HCEC 1CT (cell line): ENCODE data around the gene TTLL11.

Experiments used
- DNase-seq: peaks from one replicate; pipeline ENCODE4 v3.0.0-alpha.2; 2017

Gene TTLL11

GRCh38 chr9:121892706-121893105, 200.4 kb downstream of the TTLL11 start:
- DNase-seq: no peak

- DNase-seq: no peak
These were observed 202.4 kb downstream of the TTLL11 start for GRCh38 chr9:121890746-121891145.

- DNase-seq: peak; percentile 60
These were observed 203.0 kb downstream of the TTLL11 start for GRCh38 chr9:121889990-121890563.

- peak; percentile 73 for DNase-seq
These were observed 204.7 kb downstream of the TTLL11 start for GRCh38 chr9:121888438-121888775.

- no peak for DNase-seq
These were observed 205.3 kb downstream of the TTLL11 start for GRCh38 chr9:121887553-121888437.

GRCh38 chr9:121886759-121887485, 206.2 kb downstream of the TTLL11 start:
- no peak for DNase-seq

- no peak for DNase-seq
These were observed 207.7 kb downstream of the TTLL11 start for GRCh38 chr9:121885345-121885901.

- DNase-seq: no peak
These were observed 209.0 kb downstream of the TTLL11 start for GRCh38 chr9:121884057-121884541.

- no peak for DNase-seq
These were observed 209.6 kb downstream of the TTLL11 start for GRCh38 chr9:121883281-121884056.

GRCh38 chr9:121881920-121882500, 211.1 kb downstream of the TTLL11 start:
- no peak for DNase-seq

- DNase-seq: no peak
These were observed 212.7 kb downstream of the TTLL11 start for GRCh38 chr9:121880343-121880898.

- no peak for DNase-seq
These were observed 214.8 kb downstream of the TTLL11 start for GRCh38 chr9:121878271-121878822.

GRCh38 chr9:121876658-121877271, 216.3 kb downstream of the TTLL11 start:
- peak; percentile 67 for DNase-seq

- DNase-seq: no peak
These were observed 216.9 kb downstream of the TTLL11 start for GRCh38 chr9:121876255-121876654.

- DNase-seq: no peak
These were observed 218.6 kb downstream of the TTLL11 start for GRCh38 chr9:121874524-121874923.

GRCh38 chr9:121871431-121872025, 221.6 kb downstream of the TTLL11 start:
- peak; percentile 26 for DNase-seq

- DNase-seq: no peak
These were observed 222.8 kb downstream of the TTLL11 start for GRCh38 chr9:121870271-121870670.

- DNase-seq: no peak
These were observed 224.5 kb downstream of the TTLL11 start for GRCh38 chr9:121868626-121869025.

GRCh38 chr9:121866927-121867326, 226.2 kb downstream of the TTLL11 start:
- no peak for DNase-seq

GRCh38 chr9:121865884-121866283, 227.2 kb downstream of the TTLL11 start:
- DNase-seq: no peak

GRCh38 chr9:121865060-121865459, 228.0 kb downstream of the TTLL11 start:
- DNase-seq: no peak
